Measurements from ENCODE around the gene POLN.
"Not testable (repeated sequence)": the region's sequence is repeated elsewhere in the genome, so short reads cannot be mapped to it uniquely, and the experiment has no call there.

- TF ChIP-seq CTCF, POLR2A (IDR thresholded peaks at IDR 0.05): not testable (repeated sequence)
Observed at GRCh38 chr4:2031161-2031560, 210.8 kb downstream of the POLN start.
